GM19043 (cell line): ENCODE data around the gene MUC5B.

Experiments
- ATAC-seq: cut with Tn5 transposase; IDR thresholded peaks from one replicate; pipeline ENCODE4 v1.9.1; 2021; ENCODE audit warnings: low read depth; ENCODE audit not compliant: unreplicated experiment

Gene MUC5B

GRCh38 chr11:1218788-1219445, 3.9 kb upstream of the MUC5B start:
- no peak for ATAC-seq

- ATAC-seq = no peak
These were observed 3.4 kb upstream of the MUC5B start for GRCh38 chr11:1219446-1219833.

DNA sequence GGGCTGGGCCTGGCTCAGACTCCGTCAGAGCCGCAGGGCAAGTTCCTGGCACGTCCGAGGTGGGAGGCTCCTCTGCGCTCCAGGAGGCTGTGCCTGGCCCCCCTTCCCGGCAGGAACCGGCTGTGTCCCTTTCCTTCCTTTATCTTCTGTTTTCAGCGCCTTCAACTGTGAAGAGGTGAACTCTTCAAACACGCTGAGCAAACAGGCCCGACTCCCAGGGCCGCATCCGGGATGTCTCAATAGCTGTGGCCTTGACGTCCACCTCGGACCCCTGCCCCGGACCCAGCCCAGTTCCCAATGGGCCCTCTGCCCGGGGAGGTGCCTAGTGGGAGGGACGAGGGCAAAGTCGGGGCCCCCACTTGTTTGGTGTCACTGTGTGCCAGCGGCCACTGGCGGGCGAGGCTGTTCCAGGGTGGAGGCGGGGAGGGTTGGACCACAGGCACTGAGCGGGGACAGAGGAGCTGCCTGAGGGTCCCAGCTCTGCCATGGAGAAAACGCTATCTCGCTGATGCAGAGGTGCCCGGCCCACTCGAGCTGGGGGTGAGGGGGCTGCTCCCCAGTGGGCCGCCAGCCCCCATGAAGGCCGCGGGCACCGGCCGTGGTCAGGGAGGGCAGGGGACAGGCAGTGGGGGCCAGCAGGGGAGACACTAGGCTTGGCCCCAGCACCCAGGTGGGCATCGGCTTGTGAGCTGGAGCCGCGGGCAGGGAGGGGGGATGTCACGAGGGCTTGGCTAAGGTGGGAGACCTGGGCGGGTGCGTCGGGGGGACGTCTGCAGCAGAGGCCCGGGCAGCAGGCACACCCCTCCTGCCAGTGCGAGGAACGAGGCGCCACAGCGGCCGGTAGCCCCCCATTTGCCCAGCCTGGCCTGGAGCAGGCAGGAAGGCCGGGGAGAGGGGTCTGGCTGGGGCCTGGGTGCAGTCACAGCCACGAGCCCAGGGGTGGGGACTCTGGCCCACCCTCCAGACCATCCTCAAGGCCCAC, 2.7 kb upstream of the MUC5B start:
- ATAC-seq = no peak

DNA sequence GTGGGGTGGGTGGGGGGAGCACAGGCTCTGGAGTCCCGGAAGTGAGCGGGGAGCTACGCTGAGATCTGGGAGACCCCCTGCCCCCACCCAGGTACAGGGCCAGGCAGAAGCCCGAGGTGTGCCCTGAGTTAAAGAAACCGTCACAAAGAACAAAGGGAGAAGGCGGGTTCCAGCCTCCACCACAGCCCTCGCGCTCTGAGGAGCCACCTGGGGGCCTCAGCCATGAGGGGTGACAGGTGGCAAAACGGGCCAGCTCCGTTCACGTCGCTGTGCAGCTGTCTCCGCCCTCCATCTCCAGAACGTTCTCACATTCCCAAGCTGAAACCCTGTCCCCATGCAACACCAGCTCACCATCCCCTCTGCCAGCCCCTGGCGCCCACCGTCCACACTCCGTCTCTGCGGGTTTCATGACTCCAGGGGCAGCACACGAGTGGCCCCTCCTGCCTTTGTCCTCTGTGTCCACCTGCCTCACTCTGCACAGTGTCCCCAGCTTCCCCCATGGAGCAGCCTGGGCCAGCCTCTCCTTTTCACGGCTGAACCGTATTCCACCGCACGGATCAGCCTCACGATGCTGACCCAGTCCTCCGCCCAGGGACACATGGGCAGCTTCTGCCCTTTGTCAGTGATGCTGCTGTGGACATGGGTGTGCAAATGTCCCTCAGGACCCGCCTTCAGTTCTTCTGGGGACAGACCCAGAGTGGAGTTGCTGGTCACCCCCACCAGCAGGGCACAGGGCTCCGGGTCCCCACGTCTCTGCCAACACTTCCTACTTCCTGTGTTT, 1.7 kb upstream of the MUC5B start:
- no peak for ATAC-seq

- ATAC-seq = no peak
These were observed 986 bp upstream of the MUC5B start for GRCh38 chr11:1221848-1222311.

DNA sequence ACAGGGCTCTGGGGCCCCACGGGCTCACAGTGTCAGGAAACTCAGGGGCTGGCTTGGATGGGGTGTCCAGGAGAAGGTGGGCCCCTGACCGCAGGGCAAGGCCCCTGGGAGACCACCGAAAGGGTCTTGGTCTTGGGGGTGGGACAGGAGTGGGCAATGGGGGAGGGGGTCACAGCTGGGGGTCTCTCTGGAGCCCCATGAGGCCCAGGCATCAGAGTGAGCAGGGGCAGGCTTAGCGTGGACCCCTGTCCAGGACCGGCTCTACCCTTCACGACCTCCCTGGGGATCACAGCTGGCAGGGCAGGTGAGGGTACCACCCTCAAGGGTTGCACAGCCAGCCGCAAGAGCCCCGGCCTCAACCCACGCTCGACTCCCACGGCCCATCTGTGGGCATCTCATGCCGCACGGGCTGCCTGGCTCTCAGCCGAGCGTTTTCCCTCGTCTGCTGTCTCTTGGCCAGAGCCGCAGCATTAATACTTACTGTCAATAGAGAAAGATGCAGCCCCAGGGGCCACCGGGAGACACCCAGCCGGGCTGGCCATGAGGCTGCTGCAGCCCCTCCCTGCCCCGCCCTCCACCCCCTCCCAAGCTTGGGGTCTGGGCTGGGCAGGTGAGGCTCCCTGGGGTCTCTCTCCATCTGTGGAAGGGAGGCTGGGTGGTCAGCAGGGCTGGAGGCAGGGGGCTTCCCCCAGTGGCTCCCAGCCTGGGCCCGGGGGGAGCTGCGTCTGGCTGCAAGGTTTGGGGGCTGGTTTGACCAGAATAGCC, 662 bp downstream of the MUC5B start:
- no peak for ATAC-seq

DNA sequence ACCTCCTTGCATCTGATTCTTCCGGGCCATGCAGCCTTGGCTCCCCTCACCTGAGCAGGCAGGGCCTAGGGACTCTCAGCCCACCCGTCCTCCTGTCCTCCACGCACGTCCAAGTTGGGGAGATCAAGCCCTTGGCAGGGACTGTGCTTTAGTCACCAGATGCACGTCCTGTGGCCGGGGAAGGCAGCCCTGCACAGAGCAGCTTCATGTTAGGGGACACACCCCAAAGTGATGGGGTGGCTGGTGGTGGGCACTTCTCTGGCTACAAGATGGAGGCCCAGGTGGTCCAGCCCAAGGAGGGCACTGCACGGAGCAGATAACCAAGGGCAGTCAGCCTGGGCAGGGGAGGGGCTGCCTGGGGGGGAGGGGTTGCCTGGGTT, 1.2 kb downstream of the MUC5B start:
- ATAC-seq = no peak

DNA sequence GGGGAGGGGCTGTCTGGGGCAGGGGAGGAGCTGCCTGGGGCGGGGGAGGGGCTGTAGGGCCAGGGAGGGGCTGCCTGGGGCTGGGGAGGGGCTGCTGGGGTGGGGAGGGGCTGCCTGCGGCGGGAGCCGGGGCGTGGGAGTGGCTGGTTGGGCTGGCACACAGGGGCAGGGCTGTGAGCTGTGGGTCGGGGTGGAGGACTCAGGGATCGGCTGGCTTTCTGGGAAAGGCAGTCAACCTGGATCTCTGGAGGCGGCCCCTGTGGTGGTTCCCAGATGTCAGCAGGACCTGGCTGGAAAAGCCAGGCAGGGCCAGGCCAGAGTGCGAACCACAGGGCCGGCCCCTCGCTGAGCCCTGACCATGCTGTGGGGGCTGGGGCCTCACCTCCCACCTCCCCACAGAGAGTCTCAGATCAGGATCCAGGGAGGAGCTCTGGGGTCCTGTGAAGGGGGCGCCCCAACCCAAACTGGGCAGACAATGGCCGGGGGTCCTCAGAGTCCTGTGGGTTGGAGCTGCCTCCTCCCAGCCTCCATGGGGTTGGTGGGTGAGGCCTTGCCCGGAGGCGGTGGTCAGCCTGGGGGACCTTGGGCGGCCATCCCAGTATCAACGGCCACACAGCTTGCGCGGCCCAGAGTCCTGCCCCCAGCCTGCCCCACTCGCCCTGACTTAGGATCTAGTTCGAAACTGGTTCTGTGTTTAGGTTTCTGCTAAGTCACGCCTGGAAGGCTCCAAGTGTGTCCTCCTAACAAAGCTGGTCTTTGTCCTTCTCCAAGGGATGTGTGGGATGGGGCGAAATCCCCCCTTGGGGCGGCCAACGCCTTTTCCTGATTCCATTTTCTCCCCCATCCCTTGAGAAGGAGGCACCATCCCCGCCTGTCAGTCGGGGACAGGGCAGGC, 1.9 kb downstream of the MUC5B start:
- no peak for ATAC-seq

DNA sequence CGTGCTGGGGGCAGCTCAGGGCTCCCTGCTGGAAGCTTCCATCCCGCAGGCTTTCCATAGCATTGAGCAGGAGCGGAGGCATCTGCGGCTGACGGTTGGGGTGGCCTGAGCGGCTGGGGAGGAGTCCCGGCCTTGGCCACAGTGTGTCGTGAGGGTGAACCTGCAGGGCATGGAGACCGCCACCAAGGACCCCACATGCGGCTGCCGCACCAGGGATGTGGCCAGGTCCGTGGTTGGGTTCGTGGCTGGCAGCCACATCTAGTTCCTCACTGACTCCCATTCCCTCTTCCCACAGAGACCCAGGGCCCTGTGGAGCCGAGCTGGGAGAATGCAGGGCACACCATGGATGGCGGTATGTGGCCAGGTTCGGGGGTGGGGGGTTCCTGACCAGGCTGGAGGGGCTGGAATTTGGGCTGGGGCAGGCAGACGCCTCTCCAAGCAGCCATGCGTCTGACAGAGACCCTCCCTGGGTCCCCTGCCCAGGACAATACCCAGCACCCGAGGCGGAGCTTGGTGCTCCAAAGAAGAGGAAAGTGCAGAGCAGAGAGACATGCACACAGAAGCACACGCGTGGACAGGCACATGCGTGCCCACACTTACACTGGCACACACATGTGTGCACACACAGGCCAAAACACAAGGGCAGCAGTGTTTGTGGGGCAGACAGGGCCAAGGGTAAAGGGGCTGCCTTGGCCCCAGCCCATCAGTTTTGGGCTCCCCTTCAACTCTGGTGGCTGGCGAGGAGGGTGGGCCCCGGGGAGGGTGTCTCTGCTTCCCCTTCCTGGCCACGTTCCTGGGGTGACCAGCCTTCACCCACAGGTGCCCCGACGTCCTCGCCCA, 2.7 kb downstream of the MUC5B start:
- ATAC-seq = no peak

- ATAC-seq = no peak
These were observed 3.5 kb downstream of the MUC5B start for GRCh38 chr11:1226226-1226985.

DNA sequence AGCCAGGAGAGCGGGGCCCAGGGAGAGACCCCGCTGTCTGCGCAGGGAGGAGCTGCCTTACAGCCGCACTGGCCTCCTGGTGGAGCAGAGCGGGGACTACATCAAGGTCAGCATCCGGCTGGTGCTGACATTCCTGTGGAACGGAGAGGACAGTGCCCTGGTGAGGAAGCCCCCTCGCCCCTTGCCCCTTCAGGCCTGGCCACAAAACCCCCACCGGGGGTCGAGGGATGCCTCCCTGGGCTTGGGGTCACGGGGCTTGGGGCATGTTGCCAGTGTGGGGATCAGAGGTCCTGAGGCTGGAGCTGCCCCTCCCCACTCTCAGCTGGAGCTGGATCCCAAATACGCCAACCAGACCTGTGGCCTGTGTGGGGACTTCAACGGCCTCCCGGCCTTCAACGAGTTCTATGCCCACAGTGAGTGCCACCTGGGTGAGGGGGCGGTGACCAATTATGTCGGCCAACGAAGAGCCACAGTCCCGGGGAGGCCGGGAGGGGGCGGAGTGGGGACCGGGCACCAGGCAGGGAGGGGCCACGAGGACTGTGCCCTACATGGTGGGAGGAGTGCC, 4.2 kb downstream of the MUC5B start:
- ATAC-seq = no peak

GRCh38 chr11:1227551-1228100, 4.8 kb downstream of the MUC5B start:
- ATAC-seq = no peak

DNA sequence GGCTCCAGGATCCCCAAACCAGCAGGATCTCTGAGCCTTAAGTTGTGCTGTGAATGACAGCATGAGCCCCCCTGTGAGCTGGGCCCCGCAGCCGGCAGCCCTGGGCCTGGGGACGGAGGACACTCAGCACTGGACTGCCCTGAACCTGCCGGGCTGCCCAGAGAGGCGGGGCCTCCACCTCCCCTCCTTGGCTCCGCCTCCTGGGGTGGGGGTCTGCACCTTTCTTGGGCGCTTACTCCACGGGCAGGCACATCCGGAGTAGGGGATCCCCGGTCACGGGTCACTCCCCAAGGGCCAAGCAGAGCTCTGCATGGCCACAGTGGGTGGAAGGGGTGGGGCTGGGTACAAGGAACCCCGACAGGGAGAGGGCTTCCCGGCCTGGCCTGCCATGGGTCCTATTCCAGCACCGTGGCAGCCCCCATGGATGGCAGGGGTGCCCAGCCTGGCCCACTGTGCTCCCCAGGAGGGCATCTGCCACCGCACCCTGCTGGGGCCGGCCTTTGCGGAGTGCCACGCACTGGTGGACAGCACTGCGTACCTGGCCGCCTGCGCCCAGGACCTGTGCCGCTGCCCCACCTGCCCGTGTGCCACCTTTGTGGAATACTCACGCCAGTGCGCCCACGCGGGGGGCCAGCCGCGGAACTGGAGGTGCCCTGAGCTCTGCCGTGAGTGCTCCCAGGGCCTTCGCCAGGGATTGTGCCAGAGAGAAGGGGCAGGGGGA, 5.4 kb downstream of the MUC5B start:
- ATAC-seq = no peak

DNA sequence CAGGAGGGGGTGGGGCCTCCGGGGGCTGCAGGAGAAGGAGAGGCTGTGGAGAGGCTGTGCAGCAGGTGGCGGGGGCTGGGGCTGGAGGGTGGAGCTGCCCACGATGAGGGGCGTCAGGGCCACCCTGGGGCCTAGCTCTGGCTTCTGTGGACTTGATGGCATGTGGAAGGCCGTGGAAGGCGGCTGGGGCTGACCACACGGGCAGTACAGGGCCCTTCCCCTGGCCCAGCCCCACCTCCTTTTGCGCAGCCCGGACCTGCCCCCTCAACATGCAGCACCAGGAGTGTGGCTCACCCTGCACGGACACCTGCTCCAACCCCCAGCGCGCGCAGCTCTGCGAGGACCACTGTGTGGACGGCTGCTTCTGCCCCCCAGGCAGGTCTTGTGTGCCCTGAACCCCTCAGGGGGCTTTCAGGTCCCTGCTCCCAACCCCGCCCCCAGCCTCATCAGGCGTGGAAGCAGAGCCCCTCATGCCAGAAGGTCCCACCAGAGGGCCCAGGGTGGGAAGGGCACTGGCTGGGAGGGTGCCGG, 6.1 kb downstream of the MUC5B start:
- ATAC-seq = no peak

DNA sequence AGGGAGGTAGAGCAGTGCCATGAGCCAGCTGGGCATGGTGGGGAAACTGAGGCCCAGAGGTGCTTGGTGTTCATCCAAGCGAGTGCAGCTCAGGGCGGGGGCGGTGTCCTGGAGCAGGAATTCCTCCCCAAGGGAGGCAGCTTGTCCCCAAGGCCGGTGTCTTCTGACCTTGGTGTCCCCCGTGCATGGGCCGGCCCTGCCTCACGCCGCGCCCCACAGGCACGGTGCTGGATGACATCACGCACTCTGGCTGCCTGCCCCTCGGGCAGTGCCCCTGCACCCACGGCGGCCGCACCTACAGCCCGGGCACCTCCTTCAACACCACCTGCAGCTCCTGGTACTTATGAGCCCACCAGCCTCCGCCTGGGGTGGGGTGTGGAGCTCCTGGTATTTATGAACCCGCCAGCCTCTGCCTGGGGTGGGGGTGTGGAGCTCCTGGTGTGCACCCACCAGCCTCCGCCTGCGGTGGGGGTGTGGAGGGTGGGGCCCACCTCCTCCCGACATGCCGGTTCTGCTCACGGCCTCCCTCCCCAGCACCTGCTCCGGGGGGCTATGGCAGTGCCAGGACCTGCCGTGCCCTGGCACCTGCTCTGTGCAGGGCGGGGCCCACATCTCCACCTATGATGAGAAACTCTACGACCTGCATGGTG, 6.7 kb downstream of the MUC5B start:
- ATAC-seq = no peak

DNA sequence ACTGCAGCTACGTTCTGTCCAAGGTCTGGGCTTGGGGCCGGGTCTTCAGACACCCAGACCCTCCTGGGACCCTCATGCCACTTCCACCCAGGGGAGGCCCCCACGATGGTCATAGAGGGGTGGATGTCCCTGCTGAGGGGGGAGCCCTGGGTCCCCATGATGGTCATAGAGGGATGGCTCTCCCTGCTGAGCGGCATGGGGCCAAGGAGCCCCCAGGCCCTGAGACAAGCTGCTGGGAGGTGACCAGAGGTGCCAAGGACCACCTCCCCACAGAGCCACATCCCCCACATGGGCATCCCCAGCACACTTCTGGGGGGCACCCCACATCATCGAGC, 7.2 kb downstream of the MUC5B start:
- no peak for ATAC-seq
